HuH-7 (cell line): Measurements from ENCODE around the gene GSG1L.

Source experiments
- DNase-seq: peaks from one replicate; pipeline ENCODE4 v3.0.0; 2011; ENCODE audit warnings: low spot score

GSG1L gene

GRCh38 chr16:27787665-27788064 lies 275.8 kb downstream of the GSG1L start:
- no peak for DNase-seq

GRCh38 chr16:27786923-27787625 lies 276.4 kb downstream of the GSG1L start:
- no peak for DNase-seq

DNA sequence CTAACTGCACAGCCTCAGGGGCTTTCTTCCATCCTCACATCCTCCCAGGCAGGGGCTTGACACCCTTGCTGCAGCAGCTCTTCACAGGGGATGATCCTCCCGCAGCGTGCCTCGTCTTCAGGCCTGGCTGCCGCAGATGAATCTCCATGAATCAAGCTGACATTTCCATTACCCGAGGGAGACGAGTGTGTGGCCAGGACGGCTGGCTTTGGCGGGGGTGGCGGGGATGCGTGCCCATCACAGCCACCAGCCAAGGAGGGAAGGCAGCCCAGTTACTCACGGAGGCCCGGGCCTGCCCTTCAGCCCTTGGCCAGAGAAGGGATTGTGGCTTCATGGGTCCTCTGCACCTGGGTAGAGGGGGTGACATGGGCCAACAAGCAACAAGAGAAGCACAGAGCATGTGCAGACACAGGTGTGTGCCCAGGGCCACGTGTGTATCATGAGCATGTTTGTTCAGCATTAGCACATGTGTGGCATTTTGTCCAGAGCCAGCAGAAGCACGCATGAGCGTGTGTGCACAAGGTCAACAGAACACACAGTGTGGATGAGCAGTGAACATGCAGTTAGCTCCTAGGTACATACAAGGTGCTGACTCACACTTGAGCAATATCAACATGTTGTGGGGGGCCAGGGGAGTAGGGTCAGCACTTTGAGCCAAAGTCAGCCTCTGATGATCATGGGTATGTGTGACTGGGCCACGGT lies 277.1 kb downstream of the GSG1L start:
- DNase-seq = no peak

GRCh38 chr16:27785307-27785678 lies 278.2 kb downstream of the GSG1L start:
- no peak for DNase-seq

GRCh38 chr16:27784351-27785306 lies 278.9 kb downstream of the GSG1L start:
- DNase-seq = no peak

DNA sequence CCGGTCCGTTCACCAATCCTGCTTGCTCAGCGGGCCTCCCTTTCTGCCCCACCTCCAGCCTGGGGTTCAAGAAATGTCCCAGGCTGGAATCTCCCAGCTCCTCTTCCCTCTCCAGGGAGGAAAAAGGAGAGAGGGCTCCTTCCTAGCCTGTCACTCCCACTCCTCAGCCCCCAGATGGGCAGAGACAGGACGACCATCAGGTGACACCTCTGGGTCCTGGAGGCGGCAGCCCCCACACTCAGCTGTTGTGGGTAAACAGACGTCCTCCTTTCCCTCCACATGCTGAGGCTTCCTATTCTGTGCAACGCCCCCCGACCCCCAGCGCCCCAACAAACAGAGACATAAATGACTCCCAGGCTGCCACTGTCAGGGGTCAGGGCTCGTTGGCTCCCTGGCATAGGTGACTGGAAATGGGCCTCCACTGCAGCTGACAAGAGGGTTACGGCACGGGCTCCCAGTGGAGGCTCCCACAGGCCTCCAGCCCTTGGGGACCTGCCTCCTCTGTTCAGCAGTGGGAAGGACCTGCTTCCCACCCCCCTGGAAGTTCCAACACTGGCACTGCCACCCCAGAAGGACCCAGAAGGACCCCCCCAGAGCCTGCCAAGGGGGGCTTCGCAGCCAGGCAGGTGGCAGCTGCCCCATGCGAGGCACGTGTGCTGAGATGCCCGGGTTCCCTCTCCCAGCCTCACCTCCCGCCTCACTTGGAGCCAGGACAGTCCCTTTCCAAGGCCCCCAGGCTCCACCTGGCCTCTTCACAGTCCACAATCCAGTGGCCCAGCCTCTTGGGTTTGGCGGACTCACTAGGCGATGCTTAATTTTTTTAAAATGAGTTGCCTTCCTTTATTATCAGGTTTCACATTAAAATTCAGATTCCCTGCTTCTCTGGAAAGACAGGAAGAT lies 281.3 kb downstream of the GSG1L start:
- no peak for DNase-seq

DNA sequence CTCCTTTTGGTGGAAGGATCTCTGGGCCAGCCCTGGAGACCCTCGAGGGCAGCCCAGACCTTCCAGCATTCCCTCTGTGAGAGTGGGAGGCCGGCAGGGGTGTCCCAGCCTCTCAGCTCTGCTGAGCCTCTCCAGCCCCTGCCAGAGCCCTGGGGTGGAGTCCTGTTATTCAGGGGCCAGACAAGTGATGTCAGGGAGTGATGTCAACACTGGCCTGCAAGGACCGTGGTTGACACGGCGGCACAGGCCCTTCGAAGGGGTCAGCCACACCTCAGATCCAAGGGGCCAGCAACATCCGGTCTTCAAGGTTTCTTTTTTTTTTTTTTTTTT lies 282.4 kb downstream of the GSG1L start:
- no peak for DNase-seq

DNA sequence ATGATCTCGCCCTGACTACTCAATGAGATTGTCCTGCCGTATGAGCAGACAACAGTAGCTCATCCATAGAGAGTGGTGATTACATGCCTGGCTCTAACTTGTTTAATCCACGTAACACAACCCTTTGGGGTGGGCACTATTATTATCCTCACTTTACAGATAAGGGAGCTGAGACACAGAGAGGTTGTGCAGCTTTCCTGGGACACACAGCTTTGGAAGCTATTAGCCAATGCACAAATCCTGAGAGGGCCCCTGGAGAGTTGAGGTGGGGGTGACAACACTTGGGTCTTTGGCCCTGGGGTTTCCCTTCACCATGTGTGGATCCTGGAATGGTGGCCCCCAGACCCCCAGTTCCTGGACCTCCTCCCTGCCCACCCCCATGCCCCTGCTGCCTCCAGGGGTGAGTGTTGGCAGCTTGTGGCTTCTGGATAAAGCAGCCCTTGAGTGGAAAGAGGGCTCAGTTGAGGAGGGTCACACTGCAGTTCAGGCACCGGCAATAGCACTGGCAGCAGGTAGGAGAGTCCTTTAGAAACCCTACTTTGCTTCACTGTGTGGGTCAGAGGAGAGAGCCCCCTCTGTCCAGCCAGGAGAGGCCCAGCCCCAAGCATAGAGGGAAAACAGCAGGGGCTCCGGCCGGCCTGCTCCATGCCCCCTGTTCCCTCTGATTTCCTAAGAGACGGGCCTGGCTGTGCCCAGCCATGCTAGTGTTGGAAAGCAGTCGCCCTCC lies 282.9 kb downstream of the GSG1L start:
- DNase-seq = no peak

GRCh38 chr16:27779641-27780164 lies 283.8 kb downstream of the GSG1L start:
- peak; percentile 52 for DNase-seq

DNA sequence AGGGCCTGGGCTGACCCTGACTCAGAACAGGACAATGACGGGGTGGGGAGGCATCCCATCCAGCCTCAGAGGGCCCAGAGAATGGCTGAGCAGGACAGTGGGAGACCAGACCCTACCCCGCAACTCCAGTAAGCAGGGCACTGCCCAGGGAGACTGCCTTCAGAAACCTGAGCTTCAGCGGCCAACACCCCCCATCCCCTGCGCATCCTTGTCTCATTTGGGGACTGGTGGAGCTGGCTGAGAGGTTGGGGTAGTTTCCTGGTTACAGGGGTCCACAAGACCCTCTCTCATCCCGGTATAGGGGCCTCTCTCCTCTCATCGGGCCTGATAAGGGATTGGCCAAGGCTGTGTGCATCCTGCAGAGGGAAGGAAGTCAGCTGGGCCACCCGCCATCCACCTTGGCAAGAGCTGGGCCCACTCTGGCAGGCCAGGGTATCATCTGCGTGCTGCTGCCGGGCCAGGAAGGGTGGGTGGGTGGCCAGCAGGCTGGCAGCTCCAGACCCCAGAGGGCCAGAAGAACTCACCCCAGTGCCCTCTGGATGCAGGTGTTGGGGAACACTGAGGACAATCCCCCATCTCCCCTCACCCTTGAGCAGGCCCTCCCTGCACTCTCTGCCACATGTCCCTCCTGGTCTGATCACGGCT lies 284.5 kb downstream of the GSG1L start:
- no peak for DNase-seq

DNA sequence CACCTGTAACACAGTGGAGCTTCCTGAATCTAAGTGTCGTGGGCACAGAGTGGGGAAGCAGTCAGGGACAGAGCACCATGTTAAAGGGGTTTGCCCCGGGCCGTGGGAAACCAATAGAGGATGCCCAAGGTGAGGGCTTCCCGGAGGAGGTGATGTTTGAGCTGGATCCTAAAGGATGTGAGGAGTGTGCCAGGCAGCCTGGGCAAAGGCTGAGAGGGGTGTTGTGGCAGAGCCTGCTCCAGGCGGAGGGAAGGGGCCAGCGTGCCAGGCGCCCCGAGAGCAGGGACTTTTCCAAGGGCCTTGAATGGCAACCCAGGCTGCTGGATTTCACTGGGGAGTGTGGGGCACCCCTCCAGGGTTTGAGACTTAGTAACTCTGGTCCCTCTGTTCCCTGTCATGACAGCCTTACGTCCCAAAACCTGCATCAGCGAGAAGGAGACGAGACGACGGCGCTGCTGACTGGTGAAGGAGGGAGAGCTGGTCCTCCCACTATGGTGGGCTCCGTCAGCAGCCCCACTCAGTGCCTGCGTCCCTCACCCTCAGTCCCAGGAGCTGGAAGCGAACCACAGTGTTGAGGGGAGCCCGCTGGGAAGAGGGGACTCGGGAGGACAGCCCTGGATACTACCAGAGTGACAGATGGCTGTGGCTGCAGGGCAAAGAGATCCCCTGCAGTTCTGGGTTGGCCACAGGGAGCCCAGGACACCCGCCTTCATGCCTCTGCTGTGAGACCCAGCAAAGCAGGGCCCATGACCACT lies 285.2 kb downstream of the GSG1L start:
- no peak for DNase-seq

DNA sequence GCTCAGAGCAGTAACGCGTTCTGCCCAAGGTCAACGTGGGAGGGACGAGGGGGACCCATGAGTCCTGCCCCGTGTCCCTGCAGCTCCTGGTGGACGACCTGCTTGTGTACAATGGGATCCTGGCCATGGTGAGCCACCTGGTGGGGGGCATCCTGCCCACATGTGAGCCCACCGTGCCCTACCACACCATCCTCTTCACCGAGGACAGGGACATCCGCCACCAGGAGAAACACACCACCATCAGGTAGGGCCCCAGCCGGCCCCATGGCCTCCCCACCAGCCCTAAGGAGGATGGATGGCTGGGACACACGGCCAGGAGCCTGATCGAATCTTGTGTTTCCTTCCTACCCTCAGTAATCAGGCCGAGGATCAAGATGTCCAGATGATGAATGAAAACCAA lies 286.0 kb downstream of the GSG1L start:
- DNase-seq = no peak

DNA sequence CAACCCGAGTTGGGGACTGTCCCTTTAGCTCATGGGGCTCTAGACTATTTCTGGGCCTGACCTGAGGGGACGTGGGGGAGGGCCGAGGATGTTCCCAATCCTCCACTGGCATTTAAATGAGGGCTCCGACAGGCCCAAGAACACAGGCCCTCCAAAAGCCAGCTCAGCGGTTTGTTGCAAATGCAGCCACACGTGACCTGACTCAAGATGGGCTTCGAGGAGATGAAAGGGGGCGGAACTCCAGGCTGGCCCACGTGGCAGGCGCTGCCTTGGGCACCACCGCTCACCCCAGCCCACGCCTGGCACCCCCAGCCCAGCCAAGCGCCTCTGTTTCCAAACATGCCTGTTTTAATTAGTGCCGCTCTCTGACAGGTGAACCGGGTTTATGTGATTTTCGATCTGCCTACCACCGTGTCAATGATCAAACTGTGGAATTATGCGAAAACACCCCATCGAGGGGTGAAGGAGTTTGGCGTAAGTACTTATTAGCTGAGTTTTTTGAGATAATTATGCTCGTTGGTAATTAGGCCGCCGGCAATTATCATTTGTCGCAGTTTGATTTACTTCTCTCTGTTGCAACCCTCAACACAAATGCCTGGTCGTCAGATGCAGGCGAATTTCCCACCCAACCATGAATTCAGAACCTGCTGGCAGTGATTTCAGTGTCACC lies 286.8 kb downstream of the GSG1L start:
- no peak for DNase-seq

- no peak for DNase-seq
Measured at GRCh38 chr16:27775254-27775653, 288.3 kb downstream of the GSG1L start.

GRCh38 chr16:27774779-27775178 lies 288.7 kb downstream of the GSG1L start:
- no peak for DNase-seq

- no peak for DNase-seq
Measured at GRCh38 chr16:27773344-27773743, 290.2 kb downstream of the GSG1L start.

DNA sequence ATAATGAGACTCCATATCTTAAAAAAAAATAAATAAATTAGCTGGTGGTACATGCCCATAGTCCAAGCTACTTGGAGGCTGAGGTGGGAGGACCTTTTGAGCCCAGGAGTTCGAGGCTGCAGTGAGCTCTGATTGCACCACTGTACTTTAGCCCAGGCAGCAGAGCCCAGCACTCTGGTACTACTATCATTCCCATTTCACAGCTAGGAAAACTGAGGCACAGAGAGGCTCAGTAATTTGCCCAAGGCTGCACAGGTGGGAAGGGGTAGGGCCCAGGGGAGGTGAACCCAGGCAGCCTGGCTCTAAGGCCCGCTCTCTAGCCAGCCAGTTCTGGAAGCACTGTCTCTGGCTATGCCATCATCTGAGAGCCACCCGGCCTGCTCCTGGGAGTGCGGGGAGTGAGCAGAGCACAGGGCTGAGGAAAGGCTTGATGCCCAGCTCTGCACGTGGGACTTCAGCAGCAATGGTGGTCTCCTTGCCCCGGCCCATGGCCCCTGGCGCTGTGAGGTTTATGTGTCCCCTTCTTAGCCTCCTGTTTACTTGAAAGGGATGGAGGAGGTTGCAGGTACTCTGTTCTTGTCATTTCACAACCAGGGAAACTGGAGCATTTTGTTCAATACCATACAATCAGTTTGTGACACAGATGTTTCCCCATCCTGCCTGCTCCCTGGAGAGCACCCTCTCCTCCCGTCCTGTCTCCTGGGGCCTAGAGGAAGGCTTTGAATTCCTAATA lies 291.3 kb downstream of the GSG1L start:
- no peak for DNase-seq

- no peak for DNase-seq
Measured at GRCh38 chr16:27771201-27771910, 292.2 kb downstream of the GSG1L start.
